ENCODE data around the gene TRDMT1. TPM values are rescaled to one million over a fixed set of nuclear protein-coding genes. Genes with fewer than 3 reads are reported as not detected.

TRDMT1 gene
- total RNA-seq, 1 experiment from 2014 or later, result 20.2 TPM

DNA sequence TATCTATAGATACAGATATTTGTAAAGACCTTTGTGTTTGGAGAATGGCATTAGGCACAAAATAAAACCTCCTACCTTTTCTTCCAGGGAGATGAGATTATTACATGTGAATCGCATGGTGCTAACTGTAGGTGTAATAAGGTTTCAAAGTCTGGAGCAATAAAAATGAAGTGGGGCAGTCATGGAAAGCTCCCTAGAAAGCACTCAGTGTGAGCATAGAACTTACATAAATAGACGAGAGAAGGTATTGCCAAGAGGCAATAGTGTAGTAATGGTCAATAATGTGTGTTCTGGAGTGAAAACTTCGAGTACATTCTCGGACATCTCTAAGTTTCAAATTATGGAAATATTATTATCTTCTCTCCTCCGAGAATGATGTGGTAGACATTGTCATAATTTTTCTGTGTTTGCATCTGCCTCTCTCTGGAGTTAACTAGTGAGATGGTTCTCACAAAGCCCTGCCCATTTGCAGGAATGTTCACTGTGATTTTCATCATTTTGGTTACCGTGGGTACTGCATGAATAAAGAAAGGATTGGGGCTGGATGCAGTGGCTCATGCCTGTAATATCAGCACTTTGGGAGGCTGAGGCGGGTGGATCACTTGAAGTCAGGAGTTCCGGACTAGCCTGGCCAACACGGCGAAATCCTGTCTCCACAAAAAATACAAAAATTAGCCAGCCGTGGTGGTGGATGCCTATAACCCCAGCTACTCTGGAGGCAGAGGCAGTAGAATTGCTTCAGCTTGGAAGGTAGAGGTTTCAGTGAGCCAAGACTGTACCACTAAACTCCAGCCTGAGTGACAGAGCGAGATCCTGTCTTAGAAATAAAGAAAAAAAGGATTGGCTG lies 37.2 kb upstream of the TRDMT1 start:
- Mint-ChIP-seq H3K4me1 (no peaks in the 10 kb centered on the region), H3K4me3 (no peak overlapping the region), H3K9me3 (no peaks in the 10 kb centered on the region), H3K27me3 (ENCODE audit: low read depth) (no peaks in the 10 kb centered on the region), H3K36me3 (ENCODE audit: insufficient read depth in 1 of 3, low read depth in 3 of 3) (peaks cover 18 to 39% (median 37%) of the 10 kb centered on the region in 3 experiments), H3K27ac (no peak overlapping the region)
- Histone ChIP-seq H4K5ac (ENCODE audit: insufficient read length, low read depth, low read length) (no peak overlapping the region), H3K9me3 (ENCODE audit: control insufficient read depth, low read depth, low read length) (no peaks in the 10 kb centered on the region), H2BK5ac (ENCODE audit: insufficient read length, low read length) (no peak overlapping the region), H2BK12ac (ENCODE audit: insufficient read length, low read depth, low read length) (no peak overlapping the region), H2BK15ac (ENCODE audit: low read depth, low read length) (no peak overlapping the region), H4K8ac (replicated peaks; ENCODE audit: insufficient read length, low read depth, low read length) (no peak overlapping the region), H3K9ac (ENCODE audit: extremely low read depth, insufficient read length, low read length) (no peak overlapping the region), H3K4me1 (ENCODE audit: insufficient read depth, low read length) (no peaks in the 10 kb centered on the region), H2AFZ (ENCODE audit: low read length) (no peak overlapping the region), H2BK120ac (ENCODE audit: low read depth, low read length, poor library complexity, severe bottlenecking) (no peak overlapping the region), H3K4ac (ENCODE audit: low read depth, low read length) (no peak overlapping the region), H3K27me3 (ENCODE audit: insufficient read depth, low read length) (no peaks in the 10 kb centered on the region), H2AK5ac (ENCODE audit: insufficient read length, low read length) (no peak overlapping the region), H3K23ac (ENCODE audit: insufficient read length, low read depth, low read length) (no peak overlapping the region), H3K23me2 (ENCODE audit: insufficient read length, low read depth, low read length, poor library complexity, severe bottlenecking) (no peaks in the 10 kb centered on the region), H3K79me2 (ENCODE audit: insufficient read depth, low read length) (no peaks in the 10 kb centered on the region), H2BK20ac (ENCODE audit: low read depth, low read length, poor library complexity, severe bottlenecking) (no peak overlapping the region), H3K56ac (ENCODE audit: insufficient read length, low read depth, low read length) (no peak overlapping the region), H4K20me1 (ENCODE audit: control insufficient read depth, insufficient read depth, insufficient read length) (no peaks in the 10 kb centered on the region), H3K27ac (ENCODE audit: insufficient read length, low read depth, low read length) (no peak overlapping the region), H3K4me2 (ENCODE audit: insufficient read depth, insufficient read length, low read length) (no peak overlapping the region), H3K79me1 (ENCODE audit: insufficient read depth, low read depth, low read length, poor library complexity, severe bottlenecking) (no peaks in the 10 kb centered on the region), H4K91ac (ENCODE audit: insufficient read length, low read depth, low read length) (no peak overlapping the region), H3K18ac (ENCODE audit: insufficient read length, low read depth, low read length) (no peak overlapping the region), H3T11ph (ENCODE audit: low read length) (no peak overlapping the region), H3K14ac (ENCODE audit: insufficient read depth, low read length) (no peak overlapping the region)
- no peak for DNase-seq
- WGBS (ENCODE audit: extremely low coverage, insufficient read length, low lambda C conversion rate), result no CpG with 5 or more reads among the region's 12 CpGs
- TF ChIP-seq CTCF (conservative IDR thresholded peaks at IDR 0.05), result no peak

Measured in H9 (cell line).